IPS-15b (cell line): ENCODE data around the gene LDLRAD4.

Experiments used
- H3K27me3 ChIP-seq: one replicate; pipeline ENCODE4 v1.6.1; 2013; ENCODE audit warnings: low read length; ENCODE audit not compliant: control insufficient read depth, insufficient read depth
- H3K36me3 ChIP-seq: one replicate; pipeline ENCODE4 v1.6.1; 2013; ENCODE audit warnings: low read length; ENCODE audit not compliant: control insufficient read depth, insufficient read depth
- H3K4me1 ChIP-seq: one replicate; pipeline ENCODE4 v1.6.1; 2013; ENCODE audit warnings: mild to moderate bottlenecking, low read length; ENCODE audit not compliant: control insufficient read depth, insufficient read depth
- H3K4me3 ChIP-seq: one replicate; pipeline ENCODE4 v1.5.1; 2013; ENCODE audit warnings: low read depth, low read length
- H3K9ac ChIP-seq: one replicate; pipeline ENCODE4 v1.6.1; 2013; ENCODE audit warnings: low read depth, mild to moderate bottlenecking, low read length
- H3K9me3 ChIP-seq: one replicate; pipeline ENCODE4 v1.6.1; 2013; ENCODE audit warnings: mild to moderate bottlenecking, low read length; ENCODE audit not compliant: control insufficient read depth, insufficient read depth

Gene LDLRAD4

GRCh38 chr18:13183790-13184189 is 34.8 kb upstream of the LDLRAD4 start:
- Histone ChIP-seq H3K9ac (no peak overlapping the region), H3K27me3 (no peaks in the 10 kb centered on the region), H3K4me1 (no peaks in the 10 kb centered on the region), H3K4me3 (no peak overlapping the region), H3K9me3 (no peaks in the 10 kb centered on the region), H3K36me3 (no peaks in the 10 kb centered on the region)

GRCh38 chr18:13184396-13184795 is 34.2 kb upstream of the LDLRAD4 start:
- H3K4me1 ChIP-seq = no peaks in the 10 kb centered on the region
- H3K9ac ChIP-seq = no peak overlapping the region
- no peaks in the 10 kb centered on the region for H3K36me3 ChIP-seq
- H3K27me3 ChIP-seq = no peaks in the 10 kb centered on the region
- H3K9me3 ChIP-seq = no peaks in the 10 kb centered on the region
- no peak overlapping the region for H3K4me3 ChIP-seq

GRCh38 chr18:13185675-13186198 is 32.8 kb upstream of the LDLRAD4 start:
- no peaks in the 10 kb centered on the region for H3K27me3 ChIP-seq
- H3K4me1 ChIP-seq = no peaks in the 10 kb centered on the region
- no peak overlapping the region for H3K4me3 ChIP-seq

DNA sequence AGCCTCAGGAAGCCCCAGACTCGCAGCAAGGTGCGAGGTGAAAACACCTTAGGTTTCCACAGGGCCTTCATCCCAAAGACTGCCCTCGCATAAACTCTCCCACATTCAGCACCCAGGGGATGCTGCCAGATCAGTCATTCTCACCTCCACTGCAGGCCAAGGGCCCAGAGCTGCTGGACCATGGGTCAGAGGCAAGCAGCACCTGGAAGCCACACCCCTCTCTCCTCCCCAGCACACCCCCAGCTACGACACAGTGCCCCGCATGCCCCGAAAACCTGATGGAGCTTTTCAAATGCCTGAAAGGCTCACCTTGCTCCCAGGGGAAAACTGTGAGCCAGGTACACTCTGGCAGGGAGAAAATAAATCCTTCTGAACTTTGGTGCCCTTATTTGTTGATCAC is 31.9 kb upstream of the LDLRAD4 start:
- Histone ChIP-seq H3K36me3 (no peaks in the 10 kb centered on the region), H3K4me1 (no peaks in the 10 kb centered on the region), H3K4me3 (no peak overlapping the region), H3K27me3 (no peaks in the 10 kb centered on the region), H3K9ac (no peak overlapping the region), H3K9me3 (no peaks in the 10 kb centered on the region)

More at GRCh38 chr18:13185675-13186198, 32.8 kb upstream of the LDLRAD4 start:
- H3K9ac ChIP-seq = no peak overlapping the region
- no peaks in the 10 kb centered on the region for H3K36me3 ChIP-seq
- no peaks in the 10 kb centered on the region for H3K9me3 ChIP-seq

DNA sequence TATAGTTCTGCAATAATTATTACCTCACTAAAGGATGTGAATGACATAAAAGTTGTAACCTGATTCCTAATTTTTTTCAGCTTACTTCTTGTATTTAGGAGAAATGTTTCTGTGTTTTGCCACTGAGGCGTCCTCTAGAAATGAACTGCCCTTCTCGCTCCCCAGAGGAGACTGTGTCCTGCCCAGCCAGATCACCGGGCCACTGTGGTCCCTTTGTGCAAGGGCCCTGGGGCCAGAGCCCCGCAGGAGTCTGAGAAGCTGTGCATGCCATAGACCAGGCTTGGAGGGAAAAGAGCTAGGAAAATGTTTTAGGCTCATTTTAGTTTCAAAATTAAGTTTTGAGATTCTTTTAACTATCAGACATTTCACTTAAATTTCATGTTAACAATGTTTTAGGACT is 31.1 kb upstream of the LDLRAD4 start:
- no peaks in the 10 kb centered on the region for H3K27me3 ChIP-seq
- no peaks in the 10 kb centered on the region for H3K9me3 ChIP-seq
- H3K4me3 ChIP-seq = no peak overlapping the region
- H3K9ac ChIP-seq = no peak overlapping the region
- H3K36me3 ChIP-seq = no peaks in the 10 kb centered on the region
- H3K4me1 ChIP-seq = no peaks in the 10 kb centered on the region

DNA sequence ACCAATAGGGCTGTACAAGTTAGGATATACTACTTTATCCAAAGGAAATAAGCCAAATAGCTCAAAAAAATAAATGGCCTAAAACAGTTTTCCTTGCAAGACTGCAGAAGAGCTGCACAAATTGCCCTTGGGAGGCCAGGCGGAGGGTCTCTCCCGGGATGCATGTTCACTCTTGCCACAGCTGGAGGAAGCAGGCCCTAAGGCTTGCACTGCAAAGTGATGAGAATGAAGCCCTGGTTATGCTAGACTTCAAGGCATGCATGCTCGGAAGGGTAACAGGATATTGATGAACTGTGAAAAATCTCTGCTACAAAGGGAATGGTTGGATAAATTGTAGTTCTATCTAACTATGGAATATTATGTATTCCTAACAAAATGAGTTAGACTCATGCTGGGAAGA is 27.5 kb upstream of the LDLRAD4 start:
- no peak overlapping the region for H3K9ac ChIP-seq
- H3K9me3 ChIP-seq = no peaks in the 10 kb centered on the region
- no peaks in the 10 kb centered on the region for H3K27me3 ChIP-seq
- no peaks in the 10 kb centered on the region for H3K4me1 ChIP-seq
- no peaks in the 10 kb centered on the region for H3K36me3 ChIP-seq
- H3K4me3 ChIP-seq = no peak overlapping the region

GRCh38 chr18:13191779-13192178 is 26.8 kb upstream of the LDLRAD4 start:
- Histone ChIP-seq H3K9me3 (no peaks in the 10 kb centered on the region), H3K27me3 (no peaks in the 10 kb centered on the region), H3K4me3 (no peak overlapping the region), H3K9ac (no peak overlapping the region), H3K36me3 (no peaks in the 10 kb centered on the region), H3K4me1 (no peaks in the 10 kb centered on the region)

GRCh38 chr18:13192970-13193369 is 25.6 kb upstream of the LDLRAD4 start:
- no peaks in the 10 kb centered on the region for H3K36me3 ChIP-seq
- no peaks in the 10 kb centered on the region for H3K9me3 ChIP-seq
- no peaks in the 10 kb centered on the region for H3K27me3 ChIP-seq
- no peak overlapping the region for H3K4me3 ChIP-seq
- no peaks in the 10 kb centered on the region for H3K4me1 ChIP-seq
- no peak overlapping the region for H3K9ac ChIP-seq

DNA sequence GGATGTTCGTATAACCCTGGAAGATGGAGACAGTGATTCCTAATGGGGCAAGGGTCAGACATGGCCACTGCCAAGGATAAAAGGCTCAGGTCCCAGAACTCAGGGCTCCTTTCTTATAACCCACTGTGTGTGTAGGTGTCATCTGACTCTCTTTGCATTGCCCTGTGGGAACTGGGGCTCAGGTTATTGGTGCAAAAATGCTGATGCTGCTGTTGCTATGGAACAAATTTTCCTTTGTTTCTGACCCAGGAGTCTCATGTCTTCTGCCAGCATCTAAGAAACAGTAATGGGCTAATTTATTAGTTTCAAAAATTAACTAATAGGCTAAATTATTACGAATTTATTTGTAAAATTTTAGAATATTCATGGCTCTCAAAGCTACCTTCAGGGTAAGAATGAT is 24.3 kb upstream of the LDLRAD4 start:
- Histone ChIP-seq H3K36me3 (no peaks in the 10 kb centered on the region), H3K4me3 (no peak overlapping the region), H3K4me1 (no peaks in the 10 kb centered on the region), H3K9ac (no peak overlapping the region), H3K27me3 (no peaks in the 10 kb centered on the region), H3K9me3 (no peaks in the 10 kb centered on the region)

- Histone ChIP-seq H3K4me1 (no peaks in the 10 kb centered on the region), H3K4me3 (no peak overlapping the region), H3K36me3 (no peaks in the 10 kb centered on the region), H3K9ac (no peak overlapping the region), H3K27me3 (no peaks in the 10 kb centered on the region), H3K9me3 (no peaks in the 10 kb centered on the region)
These were observed 19.9 kb upstream of the LDLRAD4 start for GRCh38 chr18:13198701-13199100.

GRCh38 chr18:13199169-13199568 is 19.4 kb upstream of the LDLRAD4 start:
- Histone ChIP-seq H3K36me3 (no peaks in the 10 kb centered on the region), H3K9ac (no peak overlapping the region), H3K27me3 (no peaks in the 10 kb centered on the region), H3K9me3 (no peaks in the 10 kb centered on the region), H3K4me1 (no peaks in the 10 kb centered on the region), H3K4me3 (no peak overlapping the region)

- no peaks in the 10 kb centered on the region for H3K9me3 ChIP-seq
These were observed 17.3 kb upstream of the LDLRAD4 start for GRCh38 chr18:13201292-13201691.

More at GRCh38 chr18:13201292-13201691, 17.3 kb upstream of the LDLRAD4 start:
- H3K27me3 ChIP-seq = no peaks in the 10 kb centered on the region
- H3K4me3 ChIP-seq = no peak overlapping the region
- no peak overlapping the region for H3K9ac ChIP-seq
- H3K4me1 ChIP-seq = no peaks in the 10 kb centered on the region
- no peaks in the 10 kb centered on the region for H3K36me3 ChIP-seq
